ENCODE measurements around the gene PEPD.

PEPD gene

DNA sequence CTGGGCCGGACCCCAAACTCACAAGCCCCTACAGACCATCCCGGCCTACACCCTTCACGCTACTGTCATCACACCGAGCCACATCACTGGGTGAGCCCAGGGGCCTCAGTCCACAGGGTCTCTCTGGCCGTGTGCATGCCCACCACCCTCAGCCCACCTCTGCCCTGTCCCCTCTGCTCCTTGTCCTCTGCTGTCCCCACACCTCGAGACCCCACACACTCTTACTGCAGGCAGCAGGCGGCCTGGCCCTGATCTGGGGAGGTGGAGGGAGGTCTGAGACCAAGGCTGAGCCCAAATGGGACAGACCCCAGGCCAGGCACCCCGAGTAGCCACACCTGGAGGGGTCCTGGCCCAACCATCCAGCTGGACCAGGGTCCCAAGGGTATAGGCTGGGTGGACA, 35.2 kb downstream of the PEPD start:
- Histone ChIP-seq H3K27me3 (ENCODE audit: low read length) (no peaks in the 10 kb centered on the region), H3F3A (ENCODE audit: insufficient read depth) (no peaks in the 10 kb centered on the region), H3K9me2 (replicated peaks; ENCODE audit: insufficient read depth, low read length) (no peaks in the 10 kb centered on the region), H3K36me3 (ENCODE audit: low read length) (no peaks in the 10 kb centered on the region), H2AFZ (ENCODE audit: low read depth, low read length, severe bottlenecking) (no peak overlapping the region), H3K9me3 (ENCODE audit: insufficient read depth, low read length) (no peaks in the 10 kb centered on the region), H3K4me3 (ENCODE audit: insufficient read depth, low read length, poor library complexity, severe bottlenecking) (no peak overlapping the region), H3K27ac (ENCODE audit: low read depth, low read length) (no peak overlapping the region), H3K4me2 (ENCODE audit: low read depth, low read length, poor library complexity, severe bottlenecking) (no peak overlapping the region), H4K20me1 (ENCODE audit: low read depth, low read length) (no peaks in the 10 kb centered on the region), H3K9ac (ENCODE audit: low read length) (no peak overlapping the region), H3K79me2 (ENCODE audit: insufficient read depth, low read length) (no peaks in the 10 kb centered on the region)
- TF ChIP-seq EZH2phosphoT487 (conservative IDR thresholded peaks at IDR 0.05; ENCODE audit: low read length) = no peak
- TF ChIP-seq, protein P1, sequence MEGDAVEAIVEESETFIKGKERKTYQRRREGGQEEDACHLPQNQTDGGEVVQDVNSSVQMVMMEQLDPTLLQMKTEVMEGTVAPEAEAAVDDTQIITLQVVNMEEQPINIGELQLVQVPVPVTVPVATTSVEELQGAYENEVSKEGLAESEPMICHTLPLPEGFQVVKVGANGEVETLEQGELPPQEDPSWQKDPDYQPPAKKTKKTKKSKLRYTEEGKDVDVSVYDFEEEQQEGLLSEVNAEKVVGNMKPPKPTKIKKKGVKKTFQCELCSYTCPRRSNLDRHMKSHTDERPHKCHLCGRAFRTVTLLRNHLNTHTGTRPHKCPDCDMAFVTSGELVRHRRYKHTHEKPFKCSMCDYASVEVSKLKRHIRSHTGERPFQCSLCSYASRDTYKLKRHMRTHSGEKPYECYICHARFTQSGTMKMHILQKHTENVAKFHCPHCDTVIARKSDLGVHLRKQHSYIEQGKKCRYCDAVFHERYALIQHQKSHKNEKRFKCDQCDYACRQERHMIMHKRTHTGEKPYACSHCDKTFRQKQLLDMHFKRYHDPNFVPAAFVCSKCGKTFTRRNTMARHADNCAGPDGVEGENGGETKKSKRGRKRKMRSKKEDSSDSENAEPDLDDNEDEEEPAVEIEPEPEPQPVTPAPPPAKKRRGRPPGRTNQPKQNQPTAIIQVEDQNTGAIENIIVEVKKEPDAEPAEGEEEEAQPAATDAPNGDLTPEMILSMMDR (IDR thresholded peaks at IDR 0.05; ENCODE audit: insufficient read depth, low read length, poor library complexity, severe bottlenecking) = no peak

DNA sequence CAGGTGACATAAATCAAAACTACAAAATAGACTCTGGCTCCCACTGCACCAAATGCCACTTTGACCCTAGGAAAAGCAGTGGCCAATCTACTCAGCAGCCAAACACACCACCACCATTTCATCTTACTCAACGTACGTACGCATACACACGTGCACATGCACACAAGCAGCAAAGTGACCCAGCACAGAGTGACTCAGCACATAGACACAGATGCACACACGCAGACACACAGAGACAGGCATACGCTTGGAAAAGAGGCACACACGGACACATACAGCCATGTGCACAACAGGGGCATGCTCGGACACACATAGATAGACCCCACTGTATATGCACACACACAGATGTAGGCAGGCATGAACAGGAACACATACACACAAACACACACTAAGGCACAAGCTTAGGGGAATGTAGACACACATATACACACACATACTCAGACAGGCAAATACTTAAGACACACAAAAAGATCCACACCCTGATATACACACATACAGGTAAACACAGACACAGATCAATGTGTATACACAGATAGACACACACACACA, 37.3 kb downstream of the PEPD start:
- no peak overlapping the region for H3K27ac ChIP-seq (ENCODE audit: low read depth, low read length)
- no peaks in the 10 kb centered on the region for H3F3A ChIP-seq (ENCODE audit: insufficient read depth)
- H3K9me3 ChIP-seq (ENCODE audit: insufficient read depth, low read length) = no peaks in the 10 kb centered on the region
- no peak overlapping the region for H3K4me3 ChIP-seq (ENCODE audit: insufficient read depth, low read length, poor library complexity, severe bottlenecking)
- TF ChIP-seq EZH2phosphoT487 (conservative IDR thresholded peaks at IDR 0.05; ENCODE audit: low read length) = no peak
- TF ChIP-seq, protein P1 (IDR thresholded peaks at IDR 0.05; ENCODE audit: insufficient read depth, low read length, poor library complexity, severe bottlenecking) = no peak
- no peak overlapping the region for H3K4me2 ChIP-seq (ENCODE audit: low read depth, low read length, poor library complexity, severe bottlenecking)
- no peak overlapping the region for H2AFZ ChIP-seq (ENCODE audit: low read depth, low read length, severe bottlenecking)
- H3K9me2 ChIP-seq (replicated peaks; ENCODE audit: insufficient read depth, low read length) = no peaks in the 10 kb centered on the region
- no peaks in the 10 kb centered on the region for H3K79me2 ChIP-seq (ENCODE audit: insufficient read depth, low read length)
- H3K36me3 ChIP-seq (ENCODE audit: low read length) = no peaks in the 10 kb centered on the region
- no peaks in the 10 kb centered on the region for H3K27me3 ChIP-seq (ENCODE audit: low read length)
- H3K9ac ChIP-seq (ENCODE audit: low read length) = no peak overlapping the region
- H4K20me1 ChIP-seq (ENCODE audit: low read depth, low read length) = no peaks in the 10 kb centered on the region

DNA sequence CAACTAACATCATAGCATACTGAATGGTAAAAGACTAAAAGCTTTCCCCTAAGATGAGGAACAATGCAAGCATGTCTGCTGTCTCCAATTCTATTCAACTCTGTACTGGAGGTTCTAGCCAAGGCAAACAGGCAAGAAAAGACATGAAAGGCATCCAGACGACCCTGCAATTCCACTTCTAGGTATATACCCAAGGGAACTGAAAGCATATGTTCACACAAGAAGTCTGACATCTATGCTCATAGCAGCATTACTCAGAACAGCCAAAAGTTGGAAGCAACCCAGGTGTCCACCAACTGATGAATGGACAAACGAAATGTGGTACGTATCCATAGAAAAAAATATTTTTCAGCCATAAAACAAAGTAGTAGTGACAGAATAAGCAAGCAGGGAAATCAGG, 39.1 kb downstream of the PEPD start:
- Histone ChIP-seq H4K20me1 (ENCODE audit: low read depth, low read length) (no peaks in the 10 kb centered on the region), H3K9me2 (replicated peaks; ENCODE audit: insufficient read depth, low read length) (no peaks in the 10 kb centered on the region), H3K36me3 (ENCODE audit: low read length) (no peaks in the 10 kb centered on the region), H3K27me3 (ENCODE audit: low read length) (no peaks in the 10 kb centered on the region), H3K79me2 (ENCODE audit: insufficient read depth, low read length) (no peaks in the 10 kb centered on the region), H3K4me3 (ENCODE audit: insufficient read depth, low read length, poor library complexity, severe bottlenecking) (no peak overlapping the region), H3K9me3 (ENCODE audit: insufficient read depth, low read length) (no peaks in the 10 kb centered on the region), H3K27ac (ENCODE audit: low read depth, low read length) (no peak overlapping the region), H3K9ac (ENCODE audit: low read length) (no peak overlapping the region), H3F3A (ENCODE audit: insufficient read depth) (no peaks in the 10 kb centered on the region), H3K4me2 (ENCODE audit: low read depth, low read length, poor library complexity, severe bottlenecking) (no peak overlapping the region), H2AFZ (ENCODE audit: low read depth, low read length, severe bottlenecking) (no peak overlapping the region)
- TF ChIP-seq, protein P1 (IDR thresholded peaks at IDR 0.05; ENCODE audit: insufficient read depth, low read length, poor library complexity, severe bottlenecking) = no peak
- no peak for TF ChIP-seq EZH2phosphoT487 (conservative IDR thresholded peaks at IDR 0.05; ENCODE audit: low read length)
